Measurements from ENCODE around the gene TGFB3. TPM values are rescaled to one million over a fixed set of nuclear protein-coding genes. Genes with fewer than 3 reads are reported as not detected.

The TGFB3 gene
- polyA plus RNA-seq, 1 donor from 2014 or later: 0.43 TPM

- H3K27me3 Mint-ChIP-seq: no peaks in the 10 kb centered on the region
- H3K9me3 Mint-ChIP-seq: no peaks in the 10 kb centered on the region
- H3K27ac Mint-ChIP-seq: peak overlapping the region in 2 of 3 donors; percentile 46 to 53
- H3K4me3 Mint-ChIP-seq: peak overlapping the region in 1 of 4 donors; percentile 69
- peaks cover 35 to 40% (median 37%) of the 10 kb centered on the region in 3 donors for H3K4me1 Mint-ChIP-seq
- peaks cover 5% of the 10 kb centered on the region for H3K36me3 Mint-ChIP-seq
These were observed 1.9 kb downstream of the TGFB3 start for GRCh38 chr14:75979648-75980565.

GRCh38 chr14:75979071-75979571, 2.7 kb downstream of the TGFB3 start:
- peak overlapping the region in 2 of 3 donors; percentile 46 to 59 for H3K27ac Mint-ChIP-seq
- H3K27me3 Mint-ChIP-seq: no peaks in the 10 kb centered on the region
- peaks cover 5% of the 10 kb centered on the region for H3K36me3 Mint-ChIP-seq
- peaks cover 35 to 40% (median 37%) of the 10 kb centered on the region in 3 donors for H3K4me1 Mint-ChIP-seq
- peak overlapping the region in 3 of 4 donors; percentile 69 to 94 (median 75) for H3K4me3 Mint-ChIP-seq
- no peaks in the 10 kb centered on the region for H3K9me3 Mint-ChIP-seq

GRCh38 chr14:75978249-75978731, 3.5 kb downstream of the TGFB3 start:
- Mint-ChIP-seq H3K4me3 (peak overlapping the region; percentile 35 to 94 (median 52)), H3K27me3 (no peaks in the 10 kb centered on the region), H3K4me1 (peaks cover 36 to 40% (median 37%) of the 10 kb centered on the region in 3 donors)

GRCh38 chr14:75977582-75977943, 4.2 kb downstream of the TGFB3 start:
- Mint-ChIP-seq H3K36me3 (peaks cover 7% of the 10 kb centered on the region), H3K4me1 (peaks cover 37 to 40% (median 37%) of the 10 kb centered on the region in 3 donors), H3K27me3 (no peaks in the 10 kb centered on the region), H3K27ac (peak overlapping the region in 1 of 3 donors; percentile 91), H3K4me3 (peak overlapping the region in 3 of 4 donors; percentile 30 to 94 (median 65)), H3K9me3 (no peaks in the 10 kb centered on the region)

More at GRCh38 chr14:75978249-75978731, 3.5 kb downstream of the TGFB3 start:
- H3K27ac Mint-ChIP-seq: peak overlapping the region; percentile 41 to 91 (median 74)
- H3K36me3 Mint-ChIP-seq: peaks cover 6% of the 10 kb centered on the region
- no peaks in the 10 kb centered on the region for H3K9me3 Mint-ChIP-seq

GRCh38 chr14:75976826-75977581, 4.8 kb downstream of the TGFB3 start:
- peaks cover 37 to 42% (median 40%) of the 10 kb centered on the region in 3 donors for H3K4me1 Mint-ChIP-seq
- no peaks in the 10 kb centered on the region for H3K9me3 Mint-ChIP-seq
- H3K36me3 Mint-ChIP-seq: peaks cover 7% of the 10 kb centered on the region
- no peak overlapping the region for H3K27ac Mint-ChIP-seq
- no peaks in the 10 kb centered on the region for H3K27me3 Mint-ChIP-seq
- peak overlapping the region in 3 of 4 donors; percentile 30 to 72 (median 65) for H3K4me3 Mint-ChIP-seq

GRCh38 chr14:75972801-75973421, 8.9 kb downstream of the TGFB3 start:
- no peak overlapping the region for H3K27ac Mint-ChIP-seq
- H3K4me3 Mint-ChIP-seq: no peak overlapping the region
- peaks cover 14 to 32% (median 16%) of the 10 kb centered on the region in 3 donors for H3K4me1 Mint-ChIP-seq
- H3K27me3 Mint-ChIP-seq: no peaks in the 10 kb centered on the region
- H3K36me3 Mint-ChIP-seq: peaks cover 7% of the 10 kb centered on the region
- H3K9me3 Mint-ChIP-seq: no peaks in the 10 kb centered on the region

GRCh38 chr14:75971509-75971908, 10.3 kb downstream of the TGFB3 start:
- peaks cover 8% of the 10 kb centered on the region for H3K36me3 Mint-ChIP-seq
- H3K27ac Mint-ChIP-seq: no peak overlapping the region

GRCh38 chr14:75970989-75971388, 10.8 kb downstream of the TGFB3 start:
- Mint-ChIP-seq H3K27me3 (no peaks in the 10 kb centered on the region), H3K27ac (no peak overlapping the region), H3K4me3 (no peak overlapping the region), H3K9me3 (no peaks in the 10 kb centered on the region), H3K36me3 (peaks cover 10% of the 10 kb centered on the region), H3K4me1 (peaks cover 0 to 14% (median 2%) of the 10 kb centered on the region in 3 donors)

More at GRCh38 chr14:75971509-75971908, 10.3 kb downstream of the TGFB3 start:
- H3K9me3 Mint-ChIP-seq: no peaks in the 10 kb centered on the region
- H3K4me3 Mint-ChIP-seq: no peak overlapping the region
- H3K4me1 Mint-ChIP-seq: peaks cover under 1 to 18% (median 4%) of the 10 kb centered on the region in 3 donors
- no peaks in the 10 kb centered on the region for H3K27me3 Mint-ChIP-seq

- Mint-ChIP-seq H3K27me3 (no peaks in the 10 kb centered on the region), H3K9me3 (no peaks in the 10 kb centered on the region), H3K36me3 (peaks cover 9% of the 10 kb centered on the region), H3K4me3 (no peak overlapping the region), H3K27ac (no peak overlapping the region), H3K4me1 (peaks cover 0 to 7% (median 2%) of the 10 kb centered on the region in 3 donors)
These were observed 11.9 kb downstream of the TGFB3 start for GRCh38 chr14:75969891-75970290.

GRCh38 chr14:75969126-75969525, 12.7 kb downstream of the TGFB3 start:
- Mint-ChIP-seq H3K27me3 (no peaks in the 10 kb centered on the region), H3K4me3 (no peak overlapping the region), H3K36me3 (peaks cover 9% of the 10 kb centered on the region), H3K9me3 (no peaks in the 10 kb centered on the region), H3K4me1 (peaks cover 0 to 7% (median 2%) of the 10 kb centered on the region in 3 donors), H3K27ac (no peak overlapping the region)

- H3K9me3 Mint-ChIP-seq: no peaks in the 10 kb centered on the region
- no peaks in the 10 kb centered on the region for H3K27me3 Mint-ChIP-seq
- H3K36me3 Mint-ChIP-seq: peaks cover 9% of the 10 kb centered on the region
- H3K4me1 Mint-ChIP-seq: peaks cover 0 to 7% (median 2%) of the 10 kb centered on the region in 3 donors
- no peak overlapping the region for H3K27ac Mint-ChIP-seq
- no peak overlapping the region for H3K4me3 Mint-ChIP-seq
These were observed 13.3 kb downstream of the TGFB3 start for GRCh38 chr14:75968456-75968855.

GRCh38 chr14:75967866-75968265, 13.9 kb downstream of the TGFB3 start:
- Mint-ChIP-seq H3K27ac (no peak overlapping the region), H3K4me1 (peaks cover 0 to 7% (median 0%) of the 10 kb centered on the region in 3 donors), H3K36me3 (peaks cover 7% of the 10 kb centered on the region), H3K4me3 (no peak overlapping the region), H3K27me3 (no peaks in the 10 kb centered on the region), H3K9me3 (no peaks in the 10 kb centered on the region)

- peaks cover 25% of the 10 kb centered on the region for H3K36me3 Mint-ChIP-seq
- H3K9me3 Mint-ChIP-seq: no peaks in the 10 kb centered on the region
- peaks cover 19 to 26% (median 24%) of the 10 kb centered on the region in 3 donors for H3K4me1 Mint-ChIP-seq
- H3K4me3 Mint-ChIP-seq: no peak overlapping the region
- H3K27me3 Mint-ChIP-seq: no peaks in the 10 kb centered on the region
- no peak overlapping the region for H3K27ac Mint-ChIP-seq
These were observed 20.1 kb downstream of the TGFB3 start for GRCh38 chr14:75961662-75962061.

- no peaks in the 10 kb centered on the region for H3K27me3 Mint-ChIP-seq
- peak overlapping the region; percentile 17 to 88 (median 50) for H3K4me3 Mint-ChIP-seq
These were observed 21.6 kb downstream of the TGFB3 start for GRCh38 chr14:75960231-75960630.

More at GRCh38 chr14:75960231-75960630, 21.6 kb downstream of the TGFB3 start:
- H3K9me3 Mint-ChIP-seq: no peaks in the 10 kb centered on the region
- peaks cover 21% of the 10 kb centered on the region for H3K36me3 Mint-ChIP-seq
- peak overlapping the region; percentile 34 to 87 (median 78) for H3K27ac Mint-ChIP-seq
- peaks cover 19 to 28% (median 26%) of the 10 kb centered on the region in 3 donors for H3K4me1 Mint-ChIP-seq

Data from IgD-negative memory B cell (primary cell).